Measurements from ENCODE around the gene CRYBG1. TPM values are rescaled to one million over a fixed set of nuclear protein-coding genes. Genes with fewer than 3 reads are reported as not detected.

The CRYBG1 gene
- total and polyA plus RNA-seq, 2 donors (not counting 3 experiments of a cell fraction or from before 2014, with no cell fraction given) = 4.1 to 30.1 TPM

DNA sequence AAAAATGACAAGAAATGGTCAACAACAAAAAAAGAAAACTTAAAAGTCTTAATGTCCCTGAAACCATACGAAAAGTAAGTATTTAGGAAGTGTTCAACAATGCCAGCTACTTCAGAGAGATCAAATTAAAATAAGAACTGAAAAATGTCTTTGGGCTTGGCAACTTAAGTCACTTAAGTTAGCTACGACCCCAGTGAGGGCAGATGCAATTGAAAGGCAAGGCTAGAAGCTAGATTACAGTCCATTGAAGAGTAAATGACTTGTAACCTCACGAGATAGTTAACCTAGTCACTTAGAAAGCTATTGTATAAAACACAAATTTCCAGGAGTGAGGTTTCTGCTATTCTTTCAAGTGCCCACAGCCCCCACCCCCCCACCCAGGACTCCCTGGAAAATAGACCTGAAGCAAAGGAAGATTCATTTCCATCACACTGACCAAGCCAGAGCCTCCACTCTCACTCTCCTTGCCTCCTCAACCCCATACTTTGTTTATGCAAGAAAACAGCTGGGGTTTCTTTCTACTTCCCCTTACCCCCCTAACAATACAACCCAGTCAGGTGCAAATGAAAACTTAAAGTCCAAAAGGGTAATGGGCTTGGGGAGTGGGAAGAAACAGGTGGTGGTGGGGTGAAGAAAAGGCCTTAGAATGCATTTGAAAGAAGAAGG lies 254.2 kb downstream of the CRYBG1 start:
- no peak overlapping the region for H2AFZ ChIP-seq (ENCODE audit: low read depth, low read length)
- H4K20me1 ChIP-seq (replicated peaks; ENCODE audit: control insufficient read depth, extremely low read depth, insufficient read depth, low read length) = no peaks in the 10 kb centered on the region
- no peaks in the 10 kb centered on the region for H3K27me3 ChIP-seq (ENCODE audit: control insufficient read depth in 2 of 2, insufficient read depth in 2 of 2, low read length in 2 of 2)
- BruUV-seq (replicated peaks) = no TSS peak
- no peak for DNase-seq (ENCODE audit: low read depth, low spot score)
- H3K36me3 ChIP-seq (ENCODE audit: control insufficient read depth in 2 of 2, extremely low read depth in 1 of 2, insufficient read depth in 2 of 2, low read length in 2 of 2) = no peaks in the 10 kb centered on the region
- no peaks in the 10 kb centered on the region for H3K9me1 ChIP-seq (replicated peaks; ENCODE audit: control insufficient read depth, extremely low read depth, insufficient read depth, low read length)
- no peak for TF ChIP-seq FOS (IDR thresholded peaks at IDR 0.05; ENCODE audit: borderline replicate concordance, insufficient read depth, low read length)
- TF ChIP-seq, protein P1, sequence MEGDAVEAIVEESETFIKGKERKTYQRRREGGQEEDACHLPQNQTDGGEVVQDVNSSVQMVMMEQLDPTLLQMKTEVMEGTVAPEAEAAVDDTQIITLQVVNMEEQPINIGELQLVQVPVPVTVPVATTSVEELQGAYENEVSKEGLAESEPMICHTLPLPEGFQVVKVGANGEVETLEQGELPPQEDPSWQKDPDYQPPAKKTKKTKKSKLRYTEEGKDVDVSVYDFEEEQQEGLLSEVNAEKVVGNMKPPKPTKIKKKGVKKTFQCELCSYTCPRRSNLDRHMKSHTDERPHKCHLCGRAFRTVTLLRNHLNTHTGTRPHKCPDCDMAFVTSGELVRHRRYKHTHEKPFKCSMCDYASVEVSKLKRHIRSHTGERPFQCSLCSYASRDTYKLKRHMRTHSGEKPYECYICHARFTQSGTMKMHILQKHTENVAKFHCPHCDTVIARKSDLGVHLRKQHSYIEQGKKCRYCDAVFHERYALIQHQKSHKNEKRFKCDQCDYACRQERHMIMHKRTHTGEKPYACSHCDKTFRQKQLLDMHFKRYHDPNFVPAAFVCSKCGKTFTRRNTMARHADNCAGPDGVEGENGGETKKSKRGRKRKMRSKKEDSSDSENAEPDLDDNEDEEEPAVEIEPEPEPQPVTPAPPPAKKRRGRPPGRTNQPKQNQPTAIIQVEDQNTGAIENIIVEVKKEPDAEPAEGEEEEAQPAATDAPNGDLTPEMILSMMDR (IDR thresholded peaks at IDR 0.05; ENCODE audit: extremely low read depth in 1 of 2, insufficient read depth in 1 of 2, low read depth in 1 of 2, low read length in 2 of 2) = no peak
- no peak for TF ChIP-seq GATA2 (IDR thresholded peaks at IDR 0.05; ENCODE audit: insufficient read depth, insufficient read length, low read depth, low read length)
- TF ChIP-seq EZH2 (IDR thresholded peaks at IDR 0.05; ENCODE audit: borderline replicate concordance, low read depth, low read length, severe bottlenecking) = no peak
- TF ChIP-seq MYC (IDR thresholded peaks at IDR 0.05; ENCODE audit: low read depth, low read length) = no peak
- no peak for TF ChIP-seq POLR2A (IDR thresholded peaks at IDR 0.05; ENCODE audit: low read depth, low read length)
- TF ChIP-seq, protein P2, sequence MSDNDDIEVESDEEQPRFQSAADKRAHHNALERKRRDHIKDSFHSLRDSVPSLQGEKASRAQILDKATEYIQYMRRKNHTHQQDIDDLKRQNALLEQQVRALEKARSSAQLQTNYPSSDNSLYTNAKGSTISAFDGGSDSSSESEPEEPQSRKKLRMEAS (IDR thresholded peaks at IDR 0.05; ENCODE audit: insufficient read depth, insufficient read length) = no peak
- TF ChIP-seq POLR2AphosphoS5 (IDR thresholded peaks at IDR 0.05; ENCODE audit: insufficient read depth, low read depth, low read length) = no peak
- TF ChIP-seq JUN (IDR thresholded peaks at IDR 0.05; ENCODE audit: borderline replicate concordance, insufficient read depth, insufficient read length, low read depth) = no peak
- no peaks in the 10 kb centered on the region for H3K9me3 ChIP-seq (replicated peaks; ENCODE audit: control insufficient read depth, insufficient read depth, low read length)
- no peak overlapping the region for H3K4me2 ChIP-seq (ENCODE audit: insufficient read depth, low read length)
- FAIRE-seq = no peak
- no peak overlapping the region for H3K27ac ChIP-seq (ENCODE audit: insufficient read depth, low read depth, low read length)
- no peaks in the 10 kb centered on the region for H3K4me1 ChIP-seq (ENCODE audit: control insufficient read depth, extremely low read depth, insufficient read depth, low read length)
- CTCF ChIA-PET = no interaction called here
- H3K9ac ChIP-seq (replicated peaks; ENCODE audit: extremely low read depth, insufficient read depth, low read length) = no peak overlapping the region
- H3K79me2 ChIP-seq (ENCODE audit: control insufficient read depth, insufficient read depth, low read length) = no peaks in the 10 kb centered on the region
- dilution Hi-C loops (cut with MboI; ENCODE audit: extremely low pct_ligation_motif_present, low sequenced_read_pairs) = no loop called here
- POLR2A ChIA-PET = no interaction called here
- intact Hi-C loops (cut with micrococcal nuclease) = no loop called here
- H3K4me3 ChIP-seq (replicated peaks in 1 of 3; ENCODE audit: insufficient read depth in 1 of 3, low read depth in 1 of 3, low read length in 3 of 3) = no peak overlapping the region
